ENCODE data around the gene JUNB.

GRCh38 chr19:12838886-12839756 lies 47.8 kb downstream of the JUNB start:
- TF ChIP-seq POLR2AphosphoS5 (IDR thresholded peaks at IDR 0.05; ENCODE audit: insufficient read depth in 1 of 2, low read depth in 1 of 2) = no peak
- TF ChIP-seq CTCF (IDR thresholded peaks at IDR 0.05) = no peak
- no peak for TF ChIP-seq POLR2A (IDR thresholded peaks at IDR 0.05)
